GM18861 (cell line): ENCODE data around the gene TRMT1.
"Not testable (repeated sequence)": the region's sequence is repeated elsewhere in the genome, so short reads cannot be mapped to it uniquely, and the experiment has no call there.

Experiments used
- ATAC-seq: cut with Tn5 transposase; IDR thresholded peaks from one replicate; pipeline ENCODE4 v1.9.1; 2021; ENCODE audit not compliant: unreplicated experiment

TRMT1 gene

GRCh38 chr19:13116282-13117175 lies at the start of gene TRMT1:
Gene TRMT1 (minus strand): TSS chr19:13116740. CDS start chr19:13116399, 341 bp downstream.
- ATAC-seq = peak; percentile 35

- not testable (repeated sequence) for ATAC-seq
Observed at GRCh38 chr19:13166151-13166550, 49.6 kb upstream of the TRMT1 start.

GRCh38 chr19:13165162-13165997 lies 48.8 kb upstream of the TRMT1 start:
- no peak for ATAC-seq

DNA sequence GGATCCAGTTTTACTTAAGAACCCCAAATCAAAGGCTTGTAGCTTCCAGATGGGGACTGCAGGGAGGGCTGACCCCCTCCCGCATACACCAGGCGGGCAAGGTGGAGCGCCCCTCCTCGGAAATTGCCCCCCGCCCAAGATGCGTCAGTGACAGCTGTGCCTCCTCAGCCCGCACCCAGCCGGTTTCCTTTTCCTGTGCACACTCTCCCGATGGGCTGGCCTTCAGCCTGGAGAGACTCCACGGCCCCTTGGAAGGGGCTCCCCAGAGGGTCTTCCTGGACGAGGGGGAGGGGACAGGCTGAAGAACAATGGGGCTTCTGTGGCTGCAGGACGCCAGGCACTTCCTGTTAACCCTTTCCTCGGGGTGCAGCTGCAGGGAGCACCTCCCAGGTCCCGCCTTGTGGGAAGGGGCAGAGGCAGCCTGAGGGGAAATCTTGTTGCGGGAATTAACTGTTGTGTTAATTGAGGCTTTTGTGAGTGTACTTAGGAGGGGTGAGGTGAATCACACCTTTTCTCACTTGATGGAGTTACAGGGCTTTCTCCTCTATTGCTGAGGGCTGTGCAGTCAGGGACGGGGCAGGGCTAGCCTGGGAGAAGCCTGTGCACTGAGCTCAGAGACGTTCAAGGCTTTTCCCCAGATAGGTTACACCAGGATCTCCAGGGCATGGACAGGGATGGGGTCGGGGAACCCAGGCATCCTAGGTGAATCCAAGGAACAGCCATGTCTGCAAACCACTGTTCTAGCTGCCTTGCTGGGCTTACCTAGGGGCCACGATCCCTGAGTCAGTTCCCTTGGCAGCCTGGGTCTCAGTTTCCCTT lies 48.0 kb upstream of the TRMT1 start:
- no peak for ATAC-seq

GRCh38 chr19:13163609-13164342 lies 47.2 kb upstream of the TRMT1 start:
- no peak for ATAC-seq

- ATAC-seq = peak; percentile 43
Observed at GRCh38 chr19:13162724-13163608, 46.4 kb upstream of the TRMT1 start.

GRCh38 chr19:13160557-13160956 lies 44.0 kb upstream of the TRMT1 start:
- ATAC-seq = no peak

- ATAC-seq = no peak
Observed at GRCh38 chr19:13159713-13160112, 43.2 kb upstream of the TRMT1 start.

DNA sequence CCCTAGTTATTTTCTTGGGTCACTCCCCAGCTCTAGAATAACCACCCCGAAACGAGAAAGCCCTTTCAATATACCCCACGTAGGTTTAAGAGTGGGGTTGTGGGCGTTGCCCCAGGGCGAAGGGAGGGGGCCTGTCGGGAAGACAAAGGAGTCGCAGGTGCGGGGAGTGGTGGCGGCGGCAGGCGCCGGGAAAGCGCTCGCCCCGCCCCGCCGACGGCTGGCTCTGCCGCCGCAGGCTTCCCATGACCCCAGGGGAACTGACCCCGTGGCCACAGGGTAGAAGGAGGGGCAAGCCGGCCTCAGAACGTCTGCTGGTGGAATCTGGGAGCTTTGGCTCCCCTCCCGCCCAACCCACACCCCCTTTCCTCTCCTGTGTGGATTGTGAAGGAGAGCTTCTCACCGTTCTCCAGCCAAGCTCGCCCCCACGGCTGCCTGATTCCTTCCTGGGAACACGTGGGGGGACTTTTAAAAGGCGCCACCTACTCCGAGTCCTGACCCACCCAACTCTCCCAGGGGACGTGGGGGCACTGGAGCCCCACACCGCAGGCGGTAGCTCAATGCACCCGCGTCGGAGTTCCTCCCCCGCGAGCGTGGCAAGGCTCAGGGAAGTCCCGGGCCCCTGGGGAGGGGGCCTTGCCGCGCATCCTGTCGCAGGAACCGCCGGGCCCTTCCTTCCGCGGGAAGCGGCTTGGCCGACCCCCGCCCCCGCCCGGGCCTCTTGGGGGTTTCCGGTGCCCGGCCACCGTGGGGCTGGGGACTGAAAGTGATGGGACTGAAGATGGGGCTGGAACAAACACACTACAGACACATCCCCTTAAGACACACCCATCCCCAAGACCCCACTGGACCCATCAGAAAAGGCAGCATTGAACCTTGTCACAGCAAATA lies 39.2 kb upstream of the TRMT1 start:
- peak; percentile 24 for ATAC-seq

DNA sequence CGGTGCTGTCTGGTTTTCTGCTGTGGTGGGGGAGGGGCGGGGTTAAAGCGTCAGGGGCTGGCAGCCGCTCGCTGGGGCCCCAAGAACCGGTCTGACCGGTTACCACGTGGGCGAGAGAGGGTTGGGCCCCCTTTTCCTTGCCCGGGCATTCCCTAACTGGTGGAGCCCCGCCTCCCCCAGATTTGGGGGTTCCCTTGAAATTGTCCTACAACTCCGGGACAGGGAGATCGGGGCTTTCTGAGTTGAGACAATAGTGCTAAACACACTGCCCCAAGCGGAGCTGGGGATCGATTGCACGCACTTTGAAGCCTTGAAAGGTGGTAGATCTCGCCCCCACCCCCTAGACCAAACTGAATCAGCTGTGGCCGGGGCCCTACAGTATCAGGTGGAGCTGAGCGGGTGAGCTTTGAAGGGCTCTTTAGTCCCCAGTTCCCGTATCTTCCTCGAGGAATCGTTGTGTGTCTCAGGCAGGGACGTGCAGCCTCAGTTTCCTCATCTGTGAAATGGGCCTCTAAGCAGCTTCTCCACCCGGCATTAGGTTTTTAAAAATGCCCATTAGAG lies 38.5 kb upstream of the TRMT1 start:
- no peak for ATAC-seq

DNA sequence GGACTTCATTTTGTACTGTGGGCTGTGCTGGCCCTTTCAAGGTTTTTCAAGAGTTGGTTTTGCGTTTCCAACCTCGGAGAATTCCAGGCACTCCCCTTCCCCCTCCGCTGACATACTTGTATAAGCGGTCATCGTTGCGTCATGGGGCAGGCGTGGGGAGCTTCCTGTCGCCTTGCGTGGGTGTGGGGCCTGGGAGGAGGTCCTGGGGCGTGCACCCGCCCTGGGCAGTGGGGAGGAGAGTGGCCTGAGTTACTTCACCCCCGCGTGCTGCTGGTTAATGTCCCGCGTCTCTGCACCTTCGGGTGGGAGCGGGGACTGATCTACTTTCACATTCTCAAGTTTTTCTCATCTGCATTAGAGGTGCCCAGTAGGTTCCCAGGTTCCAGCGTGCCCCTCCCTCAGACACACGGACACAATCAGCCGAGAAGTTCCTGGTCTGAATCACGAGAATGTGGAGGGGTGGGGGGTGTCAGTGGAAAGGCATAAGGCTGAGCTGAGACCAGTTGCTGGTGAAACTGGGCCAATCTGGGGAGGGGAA lies 37.8 kb upstream of the TRMT1 start:
- no peak for ATAC-seq

GRCh38 chr19:13153569-13154240 lies 37.2 kb upstream of the TRMT1 start:
- no peak for ATAC-seq

DNA sequence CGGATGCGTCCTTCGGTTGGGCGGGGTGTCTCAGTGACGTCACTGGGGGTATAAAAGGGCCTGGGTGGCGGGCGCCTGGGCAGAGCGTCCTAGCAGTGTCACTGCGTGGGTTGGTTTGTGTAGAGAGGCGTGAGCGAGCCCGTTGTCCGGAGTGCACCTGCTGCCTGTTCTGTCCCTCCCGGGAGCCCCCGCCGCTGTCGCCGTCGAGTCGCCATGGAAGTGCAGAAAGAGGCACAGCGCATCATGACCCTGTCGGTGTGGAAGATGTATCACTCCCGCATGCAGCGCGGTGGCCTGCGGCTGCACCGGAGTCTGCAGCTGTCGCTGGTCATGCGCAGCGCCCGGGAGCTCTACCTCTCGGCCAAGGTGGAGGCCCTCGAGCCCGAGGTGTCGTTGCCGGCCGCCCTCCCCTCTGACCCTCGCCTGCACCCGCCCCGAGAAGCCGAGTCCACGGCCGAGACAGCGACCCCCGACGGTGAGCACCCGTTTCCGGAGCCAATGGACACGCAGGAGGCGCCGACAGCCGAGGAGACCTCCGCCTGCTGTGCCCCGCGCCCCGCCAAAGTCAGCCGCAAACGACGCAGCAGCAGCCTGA lies 36.5 kb upstream of the TRMT1 start:
- ATAC-seq = peak; percentile 23

- ATAC-seq = no peak
Observed at GRCh38 chr19:13152356-13152973, 35.9 kb upstream of the TRMT1 start.

DNA sequence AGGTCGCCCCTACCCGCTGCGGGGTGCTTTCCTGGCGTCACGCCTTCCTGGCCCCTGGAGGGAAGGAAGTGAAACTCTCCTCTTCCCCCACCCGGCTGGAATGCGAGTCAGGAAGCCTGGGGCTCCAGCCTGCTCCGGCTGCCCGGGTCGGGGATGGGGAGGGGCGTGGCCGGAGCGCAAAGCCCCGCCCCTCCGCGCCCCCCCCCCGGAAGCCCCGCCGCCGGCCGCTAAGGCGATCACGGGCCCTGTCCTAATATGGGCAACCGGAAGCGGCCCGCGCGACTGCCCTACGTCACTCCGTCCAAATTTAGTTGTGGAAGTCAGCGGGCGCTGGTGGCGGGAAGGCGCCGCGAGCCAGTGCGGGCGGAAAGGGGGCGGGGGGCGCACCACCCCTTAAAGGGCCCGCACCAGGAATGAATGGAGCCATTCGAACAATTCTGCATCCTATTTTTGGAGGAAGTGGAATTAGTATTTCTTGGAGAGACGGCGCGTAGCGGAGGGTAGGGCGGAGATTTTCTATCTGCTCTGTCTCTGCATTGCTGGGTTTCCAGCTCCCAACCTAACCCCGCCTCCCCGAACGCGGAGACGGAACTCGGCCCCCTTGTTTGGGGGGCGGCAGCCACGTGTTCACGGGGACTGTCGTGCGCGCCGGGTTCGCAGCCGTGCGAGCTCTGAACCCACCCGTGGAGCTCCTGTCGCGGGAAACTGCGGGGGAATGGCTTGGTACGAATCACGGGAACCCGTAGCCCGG lies 35.2 kb upstream of the TRMT1 start:
- ATAC-seq = peak; percentile 26
